ENCODE results near the gene SNRNP40.
"Not testable (repeated sequence)": the region's sequence is repeated elsewhere in the genome, so short reads cannot be mapped to it uniquely, and the experiment has no call there.

SNRNP40 gene

DNA sequence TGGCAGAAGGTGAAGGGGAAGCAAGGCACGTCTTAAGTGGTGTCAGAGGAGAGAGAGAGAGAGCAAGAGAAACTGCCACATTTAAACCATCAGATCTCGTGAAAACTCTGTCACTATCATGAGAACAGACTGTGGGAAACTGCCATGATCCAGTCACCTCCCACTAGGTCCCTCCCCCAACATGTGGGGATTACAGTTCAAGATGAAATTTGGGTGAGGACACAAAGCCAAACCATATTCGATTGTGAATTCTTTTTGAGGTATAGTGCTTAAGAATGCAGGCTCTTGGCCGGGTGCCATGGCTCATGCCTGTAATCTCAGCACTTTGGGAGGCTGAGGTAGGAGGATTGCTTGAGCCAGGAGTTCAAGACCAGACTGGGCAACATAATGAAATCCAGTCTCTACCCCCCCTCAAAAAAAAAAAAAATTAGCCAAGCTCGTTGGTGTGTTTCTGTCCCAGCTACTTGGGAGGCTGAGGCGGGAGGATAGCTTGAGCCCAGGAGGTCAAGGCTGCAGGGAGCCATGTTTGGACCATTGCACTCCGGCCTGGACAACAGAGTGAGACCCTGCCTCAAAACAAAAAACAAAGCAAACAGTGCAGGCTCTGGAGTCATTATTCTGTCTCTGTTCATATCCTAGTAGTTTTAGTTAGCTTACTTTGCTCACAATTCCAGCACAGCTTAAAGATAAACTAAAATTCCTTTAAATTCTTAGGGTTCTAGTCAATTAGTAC is 6.3 kb upstream of the SNRNP40 start:
- Mint-ChIP-seq H3K4me1 (ENCODE audit: low read depth) (peaks cover 19% of the 10 kb centered on the region), H3K4me3 (no peak overlapping the region), H3K36me3 (ENCODE audit: low read depth) (peaks cover 2% of the 10 kb centered on the region), H3K9me3 (no peaks in the 10 kb centered on the region), H3K27me3 (ENCODE audit: low read depth) (no peaks in the 10 kb centered on the region), H3K27ac (no peak overlapping the region)

DNA sequence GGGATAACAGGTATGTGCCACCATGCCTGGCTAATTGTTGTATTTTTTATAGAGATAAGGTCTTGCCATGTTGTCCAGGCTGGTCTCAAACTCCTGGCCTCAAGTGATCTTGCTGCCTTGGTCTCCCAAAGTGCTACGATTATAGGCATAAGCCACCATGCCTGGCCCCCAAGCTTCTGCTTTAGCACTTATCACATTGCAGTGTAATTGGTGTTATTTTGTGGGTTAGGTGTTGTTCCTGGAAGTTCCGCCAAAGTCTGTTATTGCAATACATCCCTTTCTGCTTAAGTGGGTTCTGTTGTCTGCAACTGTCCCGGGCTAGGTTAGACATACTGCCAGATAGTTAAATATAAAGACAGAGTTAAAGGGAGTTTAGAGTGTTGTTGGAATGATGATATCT is 3.6 kb upstream of the SNRNP40 start:
- Mint-ChIP-seq H3K9me3 (no peaks in the 10 kb centered on the region), H3K27ac (no peak overlapping the region), H3K4me1 (ENCODE audit: low read depth) (peaks cover 22% of the 10 kb centered on the region), H3K4me3 (no peak overlapping the region), H3K27me3 (ENCODE audit: low read depth) (no peaks in the 10 kb centered on the region), H3K36me3 (ENCODE audit: low read depth) (peaks cover 7% of the 10 kb centered on the region)

DNA sequence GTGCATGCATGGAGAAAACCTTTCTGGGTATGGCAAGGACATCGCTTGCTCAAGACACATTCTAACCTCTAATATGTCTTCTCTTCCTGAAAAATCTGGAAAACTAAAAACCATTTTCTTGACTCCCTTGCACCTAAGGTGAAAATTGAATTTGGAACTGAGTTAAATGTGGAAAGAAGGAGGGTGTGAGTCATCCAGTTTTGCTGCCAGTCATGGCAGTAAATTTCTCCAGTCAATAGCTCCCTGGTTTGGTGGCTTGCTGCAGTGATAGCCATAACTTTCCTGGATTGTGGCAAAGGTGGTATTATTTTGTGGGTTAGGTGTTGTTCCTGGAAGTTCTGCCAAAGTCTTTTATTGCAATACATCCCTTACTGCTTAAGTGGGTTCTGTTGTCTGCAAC is 2.8 kb upstream of the SNRNP40 start:
- H3K36me3 Mint-ChIP-seq (ENCODE audit: low read depth), result peaks cover 10% of the 10 kb centered on the region
- no peak overlapping the region for H3K4me3 Mint-ChIP-seq
- H3K27ac Mint-ChIP-seq, result no peak overlapping the region
- H3K9me3 Mint-ChIP-seq, result no peaks in the 10 kb centered on the region
- H3K27me3 Mint-ChIP-seq (ENCODE audit: low read depth), result no peaks in the 10 kb centered on the region
- H3K4me1 Mint-ChIP-seq (ENCODE audit: low read depth), result peaks cover 27% of the 10 kb centered on the region

DNA sequence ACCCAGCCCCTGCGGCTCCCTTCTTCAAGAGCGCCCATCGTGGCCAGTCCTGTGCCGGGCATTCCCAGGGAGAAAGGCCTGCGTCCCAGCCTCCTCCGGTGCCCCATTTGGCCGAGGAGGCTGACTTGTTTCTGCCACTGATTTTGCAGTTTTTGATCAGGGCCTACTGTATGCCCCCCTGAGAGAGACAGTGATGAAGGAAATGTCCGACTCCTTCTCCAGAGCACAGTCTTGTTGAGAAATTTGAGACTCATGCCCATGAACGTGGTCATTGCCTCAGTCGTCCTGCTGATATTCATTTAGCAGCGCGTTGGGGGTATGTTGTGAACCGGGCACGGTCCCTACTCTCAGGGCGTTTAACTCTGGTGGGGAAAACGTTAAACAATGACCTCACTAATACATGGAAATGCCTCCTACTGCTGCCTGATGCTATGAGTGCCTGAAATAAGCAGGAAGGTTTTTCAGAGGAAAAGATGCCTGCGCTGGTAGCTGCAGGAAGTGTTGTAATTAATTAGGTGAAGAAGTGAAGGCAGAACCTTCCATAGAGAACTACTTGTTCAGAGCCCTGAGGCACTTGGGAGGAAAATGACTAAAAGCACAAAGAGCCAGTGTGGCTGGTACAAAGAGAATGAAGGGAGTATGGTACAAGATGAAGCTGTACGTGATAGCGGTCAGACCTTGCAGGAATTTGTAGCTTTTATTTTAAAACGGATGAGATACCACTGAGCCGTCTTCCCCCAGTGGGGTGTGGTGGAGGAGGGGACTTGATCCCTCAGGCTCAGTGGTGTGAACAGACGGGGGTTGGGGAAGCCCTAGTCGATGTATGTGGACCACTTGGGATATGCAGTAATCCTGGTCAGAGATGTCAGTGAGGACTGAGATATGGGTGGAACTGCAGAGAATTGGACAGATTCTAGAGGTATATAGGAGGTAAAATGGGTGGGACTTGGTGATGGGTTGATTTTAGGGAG is 974 bp upstream of the SNRNP40 start:
- Mint-ChIP-seq H3K9me3 (no peaks in the 10 kb centered on the region), H3K4me1 (ENCODE audit: low read depth) (peaks cover 34% of the 10 kb centered on the region), H3K27me3 (ENCODE audit: low read depth) (no peaks in the 10 kb centered on the region), H3K27ac (no peak overlapping the region), H3K4me3 (no peak overlapping the region), H3K36me3 (ENCODE audit: low read depth) (peaks cover 21% of the 10 kb centered on the region)

DNA sequence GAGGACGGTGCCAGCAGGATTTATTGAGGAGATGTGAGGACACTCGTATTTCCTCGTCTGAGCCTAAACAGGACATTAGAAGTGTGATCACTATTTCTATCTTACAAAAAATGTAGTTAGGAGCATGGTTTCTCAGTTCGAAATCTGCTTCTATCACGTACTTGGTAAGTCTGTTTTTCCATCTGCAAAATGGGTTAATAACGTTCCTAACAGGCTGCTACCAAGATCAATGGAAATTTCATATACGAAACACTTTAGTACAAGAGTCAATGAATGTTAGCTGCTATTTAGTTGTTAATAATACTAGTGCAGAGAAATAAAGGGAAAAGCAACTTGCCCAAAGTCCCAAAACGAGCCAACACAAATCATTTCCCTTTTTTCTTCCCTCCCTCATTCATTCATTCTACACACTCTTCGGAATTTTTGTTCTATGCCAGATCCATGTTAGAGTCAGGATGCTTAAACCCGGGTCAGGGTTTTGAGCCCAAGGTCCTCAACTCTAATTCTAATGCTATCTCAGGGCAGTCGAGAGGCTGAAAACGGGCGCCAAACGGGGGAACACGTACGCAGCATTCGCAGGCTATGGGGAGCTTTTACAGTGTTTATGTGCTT is 608 bp downstream of the SNRNP40 start:
- no peaks in the 10 kb centered on the region for H3K27me3 Mint-ChIP-seq (ENCODE audit: low read depth)
- peaks cover 34% of the 10 kb centered on the region for H3K4me1 Mint-ChIP-seq (ENCODE audit: low read depth)

DNA sequence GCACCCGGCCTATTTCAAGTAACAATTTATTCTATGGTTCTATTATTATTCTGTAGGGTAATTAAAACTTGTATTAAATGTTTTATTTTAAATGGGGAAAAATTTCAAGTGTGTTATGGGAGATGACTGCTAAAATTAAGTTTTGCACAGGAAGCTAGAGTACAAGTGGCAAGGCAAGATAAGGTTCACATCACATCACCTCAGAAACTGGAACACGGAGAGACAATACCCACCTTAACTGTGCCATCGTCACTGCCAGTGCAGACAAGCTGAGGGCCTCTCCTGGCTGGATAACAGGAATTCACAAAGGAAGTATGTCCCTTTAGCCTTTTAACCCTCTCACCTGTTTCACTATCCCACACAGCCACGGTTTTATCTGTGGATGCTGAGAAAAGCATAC is 7.6 kb downstream of the SNRNP40 start:
- H3K27ac Mint-ChIP-seq, result no peak overlapping the region
- H3K36me3 Mint-ChIP-seq (ENCODE audit: low read depth), result peaks cover 31% of the 10 kb centered on the region
- no peak overlapping the region for H3K4me3 Mint-ChIP-seq

More for the DNA sequence above, 608 bp downstream of the SNRNP40 start:
- Mint-ChIP-seq H3K36me3 (ENCODE audit: low read depth) (peaks cover 26% of the 10 kb centered on the region), H3K9me3 (no peaks in the 10 kb centered on the region), H3K27ac (no peak overlapping the region), H3K4me3 (no peak overlapping the region)

DNA sequence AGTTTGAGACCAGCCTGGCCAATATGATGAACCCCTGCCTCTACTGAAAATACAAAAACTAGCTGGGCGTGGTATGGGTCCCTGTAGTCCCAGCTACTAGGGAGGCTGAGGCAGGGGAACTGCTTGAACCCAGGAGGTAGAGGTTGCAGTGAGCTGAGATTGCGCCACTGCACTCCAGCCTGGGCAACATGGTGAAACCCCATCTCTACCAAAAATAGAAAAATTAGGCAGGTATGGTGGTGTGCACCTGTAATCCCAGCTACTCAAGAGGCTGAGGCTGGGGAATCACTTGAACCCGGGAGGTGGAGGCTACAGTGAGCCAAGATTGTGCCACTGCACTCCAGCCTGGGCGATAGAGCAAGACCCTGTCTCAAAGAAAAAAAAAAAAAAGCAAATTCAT is 8.8 kb downstream of the SNRNP40 start:
- H3K4me1 Mint-ChIP-seq (ENCODE audit: low read depth); H3K9me3 Mint-ChIP-seq; H3K27me3 Mint-ChIP-seq (ENCODE audit: low read depth); H3K27ac Mint-ChIP-seq; H3K4me3 Mint-ChIP-seq: not testable (repeated sequence)
- H3K36me3 Mint-ChIP-seq (ENCODE audit: low read depth), result peaks cover 28% of the 10 kb centered on the region

More for the DNA sequence above, 7.6 kb downstream of the SNRNP40 start:
- Mint-ChIP-seq H3K4me1 (ENCODE audit: low read depth) (peaks cover 10% of the 10 kb centered on the region), H3K27me3 (ENCODE audit: low read depth) (no peaks in the 10 kb centered on the region), H3K9me3 (no peaks in the 10 kb centered on the region)

DNA sequence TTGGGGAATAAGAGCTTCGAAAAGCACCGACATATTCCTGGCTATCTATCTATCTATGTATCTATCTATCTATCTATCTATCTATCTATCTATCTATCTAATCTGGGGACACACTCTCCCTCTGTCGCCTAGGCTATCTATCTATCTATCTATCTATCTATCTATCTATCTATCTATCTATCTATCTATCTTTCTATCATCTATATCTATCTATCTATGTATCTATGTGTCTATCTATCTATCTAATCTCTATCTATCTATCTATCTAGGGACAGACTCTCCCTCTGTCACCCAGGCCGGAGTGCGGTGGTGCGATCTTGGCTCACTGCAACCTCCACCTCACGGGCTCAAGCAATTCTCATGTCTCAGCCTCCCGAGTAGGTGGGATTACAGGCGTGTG is 14.2 kb downstream of the SNRNP40 start:
- not testable (repeated sequence) for H3K4me3 Mint-ChIP-seq; H3K27ac Mint-ChIP-seq; H3K4me1 Mint-ChIP-seq (ENCODE audit: low read depth); H3K9me3 Mint-ChIP-seq; H3K27me3 Mint-ChIP-seq (ENCODE audit: low read depth)
- H3K36me3 Mint-ChIP-seq (ENCODE audit: low read depth), result peaks cover 32% of the 10 kb centered on the region

DNA sequence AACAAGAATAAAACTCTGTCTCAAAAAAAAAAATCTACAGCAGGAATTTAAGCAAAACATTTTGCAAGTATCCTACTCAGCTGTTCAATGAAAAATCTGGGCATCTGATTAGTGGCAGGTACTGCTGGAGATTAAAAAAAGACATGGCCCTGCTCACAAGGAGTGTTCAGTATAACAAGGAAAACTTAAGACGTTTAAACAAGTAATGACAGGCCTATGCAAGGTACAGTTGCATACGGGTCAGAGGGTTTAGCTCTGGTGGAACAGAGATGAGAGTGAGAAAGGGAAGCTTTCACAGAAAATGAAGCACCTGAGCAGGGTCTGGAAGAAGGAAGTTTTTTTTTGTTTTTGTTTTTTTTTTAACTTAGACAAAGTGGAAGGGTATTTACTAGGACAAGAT is 23.0 kb downstream of the SNRNP40 start:
- Mint-ChIP-seq H3K9me3 (no peaks in the 10 kb centered on the region), H3K4me1 (ENCODE audit: low read depth) (peaks cover 5% of the 10 kb centered on the region), H3K4me3 (no peak overlapping the region), H3K27me3 (ENCODE audit: low read depth) (no peaks in the 10 kb centered on the region), H3K27ac (no peak overlapping the region), H3K36me3 (ENCODE audit: low read depth) (peaks cover 40% of the 10 kb centered on the region)

DNA sequence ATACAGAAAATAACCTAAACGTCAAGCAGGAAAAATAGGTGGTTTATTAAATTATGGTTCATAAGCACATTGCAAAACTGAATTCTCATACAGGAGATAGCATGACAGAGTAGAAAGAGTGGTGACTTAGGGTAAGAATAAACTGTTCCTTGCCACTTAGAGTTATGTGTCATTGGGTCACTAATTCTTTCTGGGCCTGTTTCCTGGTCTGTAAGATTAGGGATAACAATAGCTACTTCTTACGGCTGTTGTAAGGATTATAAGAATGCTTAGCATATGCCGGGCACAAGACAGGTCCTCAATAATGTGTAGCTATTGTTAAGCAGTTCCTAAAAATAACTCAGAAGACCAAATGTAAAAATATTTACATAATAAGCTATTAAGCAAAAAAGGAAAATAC is 24.2 kb downstream of the SNRNP40 start:
- peaks cover 38% of the 10 kb centered on the region for H3K36me3 Mint-ChIP-seq (ENCODE audit: low read depth)
- H3K4me1 Mint-ChIP-seq (ENCODE audit: low read depth), result peaks cover 5% of the 10 kb centered on the region
- no peak overlapping the region for H3K4me3 Mint-ChIP-seq
- no peaks in the 10 kb centered on the region for H3K27me3 Mint-ChIP-seq (ENCODE audit: low read depth)
- no peaks in the 10 kb centered on the region for H3K9me3 Mint-ChIP-seq
- no peak overlapping the region for H3K27ac Mint-ChIP-seq

DNA sequence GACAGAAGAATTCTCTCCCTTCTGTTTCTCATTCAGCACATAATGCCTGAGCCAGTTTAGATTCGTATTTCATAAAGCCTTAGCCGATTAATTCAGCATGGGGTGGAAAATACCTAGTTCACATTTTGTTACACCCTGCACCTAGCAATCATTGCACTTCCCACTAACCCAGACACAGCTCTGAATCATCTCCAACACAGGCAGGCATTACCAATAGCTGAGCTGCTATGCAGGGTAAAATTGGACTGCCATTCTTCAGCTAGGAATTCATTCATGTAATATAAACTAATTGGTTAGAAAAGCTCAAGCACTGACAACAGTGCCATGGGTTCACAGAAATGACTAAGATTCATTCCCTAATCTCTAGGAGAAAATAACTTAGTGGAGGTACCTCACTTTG is 30.0 kb downstream of the SNRNP40 start:
- H3K4me3 Mint-ChIP-seq, result no peak overlapping the region
- H3K27ac Mint-ChIP-seq, result no peak overlapping the region
- no peaks in the 10 kb centered on the region for H3K4me1 Mint-ChIP-seq (ENCODE audit: low read depth)
- H3K36me3 Mint-ChIP-seq (ENCODE audit: low read depth), result peaks cover 43% of the 10 kb centered on the region
- no peaks in the 10 kb centered on the region for H3K9me3 Mint-ChIP-seq
- H3K27me3 Mint-ChIP-seq (ENCODE audit: low read depth), result no peaks in the 10 kb centered on the region

DNA sequence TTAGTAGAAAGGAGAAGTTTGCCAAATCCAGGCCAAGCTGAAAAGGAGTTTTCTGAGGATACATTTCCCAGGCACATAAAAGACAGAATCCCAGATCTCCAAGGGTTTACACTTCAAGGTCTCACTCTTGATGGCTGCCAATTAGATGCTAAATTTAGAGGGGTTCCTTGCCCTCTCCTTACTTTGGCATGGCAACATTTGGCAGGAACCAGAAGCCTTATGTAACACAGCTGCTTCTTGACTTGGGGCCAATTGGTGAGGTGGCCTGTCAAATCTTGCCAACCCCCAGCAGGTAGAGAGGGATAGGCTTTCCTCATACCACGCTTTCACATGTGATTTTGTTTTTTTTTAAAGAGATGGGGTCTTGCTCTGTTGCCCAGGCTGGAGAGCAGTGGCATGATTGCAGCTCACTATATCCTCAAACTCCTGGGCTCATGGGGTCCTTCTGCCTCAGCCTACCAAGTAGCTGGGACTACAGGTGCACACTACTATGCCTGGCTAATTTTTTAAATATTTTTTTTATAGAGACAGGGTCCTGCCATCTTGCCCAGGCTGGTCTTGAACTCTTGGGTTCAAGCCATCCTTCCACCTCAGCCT is 31.7 kb downstream of the SNRNP40 start:
- H3K27me3 Mint-ChIP-seq (ENCODE audit: low read depth), result no peaks in the 10 kb centered on the region
- H3K4me3 Mint-ChIP-seq, result no peak overlapping the region
- peaks cover 41% of the 10 kb centered on the region for H3K36me3 Mint-ChIP-seq (ENCODE audit: low read depth)
- H3K9me3 Mint-ChIP-seq, result no peaks in the 10 kb centered on the region
- no peak overlapping the region for H3K27ac Mint-ChIP-seq
- H3K4me1 Mint-ChIP-seq (ENCODE audit: low read depth), result no peaks in the 10 kb centered on the region

DNA sequence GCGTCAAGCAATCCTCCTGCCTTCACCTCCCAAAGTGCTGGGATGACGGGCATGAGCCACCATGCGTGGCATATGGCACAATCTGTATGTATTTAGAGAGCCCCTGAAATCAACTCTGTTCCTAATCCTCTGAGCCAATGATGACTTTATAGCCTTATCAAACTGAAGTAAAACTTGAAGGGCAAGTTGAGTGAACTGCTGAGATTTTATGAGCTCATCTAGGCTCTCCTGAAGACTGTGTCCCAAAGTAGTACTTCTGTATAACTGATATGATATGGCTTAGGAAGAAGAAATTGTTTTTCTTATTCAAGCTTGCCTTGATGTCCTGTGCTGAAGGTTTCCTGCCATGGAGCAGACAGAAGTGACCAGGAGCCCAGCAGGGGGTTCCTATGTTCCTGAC is 33.2 kb downstream of the SNRNP40 start:
- H3K27ac Mint-ChIP-seq, result no peak overlapping the region
- no peaks in the 10 kb centered on the region for H3K9me3 Mint-ChIP-seq
- peaks cover 43% of the 10 kb centered on the region for H3K36me3 Mint-ChIP-seq (ENCODE audit: low read depth)
- H3K4me3 Mint-ChIP-seq, result no peak overlapping the region
- H3K4me1 Mint-ChIP-seq (ENCODE audit: low read depth), result no peaks in the 10 kb centered on the region
- H3K27me3 Mint-ChIP-seq (ENCODE audit: low read depth), result no peaks in the 10 kb centered on the region

DNA sequence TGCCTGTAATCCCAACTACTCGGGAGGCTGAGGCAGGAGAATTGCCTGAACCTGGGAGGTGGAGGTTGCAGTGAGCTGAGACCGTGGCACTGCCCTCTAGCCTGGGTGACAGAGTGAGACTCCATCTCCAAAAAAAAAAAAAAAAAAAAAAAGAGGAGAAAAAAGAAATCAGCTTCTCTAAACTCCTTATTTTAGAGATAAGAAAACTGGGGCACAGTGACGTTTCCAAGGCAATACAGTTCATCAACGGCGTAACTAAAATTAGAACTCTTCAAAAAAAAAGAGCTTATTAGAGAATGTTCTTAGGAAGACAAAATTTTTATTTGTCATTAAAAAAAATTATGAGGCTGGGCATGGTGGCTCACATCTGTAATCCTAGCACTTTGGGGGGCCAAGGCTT is 34.2 kb downstream of the SNRNP40 start:
- not testable (repeated sequence) for H3K27me3 Mint-ChIP-seq (ENCODE audit: low read depth); H3K27ac Mint-ChIP-seq; H3K4me3 Mint-ChIP-seq; H3K9me3 Mint-ChIP-seq; H3K4me1 Mint-ChIP-seq (ENCODE audit: low read depth)
- peaks cover 47% of the 10 kb centered on the region for H3K36me3 Mint-ChIP-seq (ENCODE audit: low read depth)
